GM21528 (cell line): ENCODE measurements around the gene TTLL8.

Experiments used
- ATAC-seq: cut with Tn5 transposase; IDR thresholded peaks from one replicate; pipeline ENCODE4 v1.9.1; 2021; ENCODE audit warnings: mild to moderate bottlenecking, moderate library complexity; ENCODE audit not compliant: unreplicated experiment, low FRiP score

TTLL8 gene

DNA sequence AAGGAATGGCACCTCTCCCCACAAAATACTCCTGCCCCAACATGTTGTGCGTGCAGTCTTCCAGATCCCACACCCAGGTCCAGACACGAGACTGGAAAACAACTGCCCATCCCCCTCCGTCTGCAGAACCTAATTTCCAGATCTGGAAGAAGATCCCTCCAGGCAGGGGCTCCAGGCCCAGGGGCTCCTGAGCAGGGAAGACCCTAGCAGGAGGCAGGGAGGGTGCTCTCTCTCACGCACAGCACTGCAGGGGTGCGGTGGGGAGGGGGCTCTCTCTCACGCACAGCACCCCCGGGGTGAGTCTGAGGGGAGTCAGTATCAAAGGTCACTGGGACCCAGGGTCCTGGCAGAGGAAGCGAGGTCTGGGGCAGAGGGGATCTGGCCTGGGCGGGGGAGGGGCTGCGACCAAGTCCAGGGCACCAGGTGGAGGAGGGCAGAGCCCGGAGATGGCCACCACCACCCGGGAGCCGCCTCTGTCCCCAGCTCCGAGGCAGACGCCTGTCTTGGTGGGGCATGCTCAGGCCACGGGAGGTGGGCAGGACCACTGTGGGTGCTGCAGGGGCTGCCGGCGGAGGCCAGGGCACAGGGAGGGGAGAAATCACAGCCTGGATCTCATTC lies 25.5 kb upstream of the TTLL8 start:
- ATAC-seq, result no peak

DNA sequence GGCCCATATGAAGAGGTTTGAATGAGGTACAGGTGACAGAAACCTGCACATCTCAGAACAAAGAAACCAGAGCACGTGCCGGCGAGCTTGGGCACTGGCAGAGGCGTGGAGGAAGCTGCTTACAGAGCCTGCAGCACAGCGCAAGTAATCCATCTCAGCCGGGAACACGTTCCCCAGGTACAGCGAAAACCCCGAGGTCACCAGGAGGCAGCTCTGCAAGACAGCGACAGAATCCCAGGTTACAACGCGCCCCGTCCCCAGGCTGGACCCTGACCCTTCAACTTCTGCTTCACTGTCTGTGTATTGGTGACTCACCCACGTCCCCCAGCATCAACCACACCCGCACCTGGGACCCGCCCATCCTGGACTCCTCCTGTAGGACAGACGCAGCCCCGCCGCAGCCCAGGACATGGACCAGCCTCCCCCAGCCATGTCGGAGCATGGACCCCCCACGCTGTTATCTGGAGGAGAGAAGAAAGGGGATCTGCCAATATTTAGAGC lies 24.9 kb upstream of the TTLL8 start:
- no peak for ATAC-seq

GRCh38 chr22:50082197-50082715 lies 24.2 kb upstream of the TTLL8 start:
- ATAC-seq, result no peak

GRCh38 chr22:50081426-50082196 lies 23.5 kb upstream of the TTLL8 start:
- ATAC-seq, result no peak

DNA sequence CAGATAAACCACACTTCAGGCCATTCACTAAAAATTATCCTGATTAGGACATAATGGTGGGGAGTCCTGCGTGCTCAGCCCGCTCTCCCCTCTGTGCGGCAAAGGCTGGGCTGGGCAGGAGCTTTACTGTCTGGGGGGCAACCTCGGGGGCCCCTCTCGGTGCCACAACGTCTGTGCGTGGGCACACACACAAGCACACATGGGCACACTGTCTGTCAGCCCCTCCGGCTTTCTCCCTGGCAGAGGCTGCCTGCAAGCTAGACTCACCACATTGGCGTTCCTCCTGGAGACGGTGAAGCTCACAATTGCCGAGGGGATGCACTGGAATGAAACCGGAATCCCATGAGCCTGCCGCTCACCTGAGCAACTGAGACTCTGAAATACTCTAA lies 22.0 kb upstream of the TTLL8 start:
- no peak for ATAC-seq

DNA sequence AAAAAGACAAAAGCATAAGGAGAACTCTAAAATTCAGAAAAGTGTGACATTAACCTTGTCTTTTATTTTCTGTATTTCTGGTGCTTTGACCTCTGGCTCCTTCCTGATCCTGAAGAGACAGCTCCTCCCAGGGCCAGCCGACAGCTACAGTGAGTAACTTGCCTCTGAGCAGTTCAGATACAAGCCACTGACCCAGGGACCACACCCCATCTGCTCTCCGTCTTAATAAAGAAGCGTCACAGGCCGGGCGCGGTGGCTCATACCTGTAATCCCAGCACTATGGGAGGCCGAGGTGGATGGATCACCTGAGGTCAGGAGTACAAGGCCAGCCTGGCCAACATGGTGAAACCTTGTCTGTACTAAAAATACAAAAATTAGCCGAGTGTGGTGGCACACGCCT lies 20.7 kb upstream of the TTLL8 start:
- ATAC-seq, result no peak

DNA sequence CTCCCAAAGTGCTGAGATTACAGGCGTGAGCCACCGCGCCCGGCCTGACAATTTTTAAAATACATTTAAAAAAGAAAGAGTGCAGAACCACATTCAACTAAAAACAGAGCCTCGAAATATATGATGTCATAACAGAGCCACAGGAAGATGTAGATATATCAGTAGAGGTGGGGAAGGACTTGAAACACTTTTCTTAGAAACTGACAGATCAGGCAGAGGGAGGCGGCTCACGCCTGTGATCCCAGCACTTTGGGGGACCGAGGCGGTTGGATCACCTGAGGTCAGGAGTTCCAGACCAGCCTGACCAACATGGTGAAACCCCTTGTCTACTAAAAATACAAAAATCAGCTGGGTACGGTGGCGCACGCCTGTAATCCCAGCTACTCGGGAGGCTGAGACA lies 20.1 kb upstream of the TTLL8 start:
- no peak for ATAC-seq

- ATAC-seq, result no peak
Measured at GRCh38 chr22:50076646-50077535, 18.8 kb upstream of the TTLL8 start.

DNA sequence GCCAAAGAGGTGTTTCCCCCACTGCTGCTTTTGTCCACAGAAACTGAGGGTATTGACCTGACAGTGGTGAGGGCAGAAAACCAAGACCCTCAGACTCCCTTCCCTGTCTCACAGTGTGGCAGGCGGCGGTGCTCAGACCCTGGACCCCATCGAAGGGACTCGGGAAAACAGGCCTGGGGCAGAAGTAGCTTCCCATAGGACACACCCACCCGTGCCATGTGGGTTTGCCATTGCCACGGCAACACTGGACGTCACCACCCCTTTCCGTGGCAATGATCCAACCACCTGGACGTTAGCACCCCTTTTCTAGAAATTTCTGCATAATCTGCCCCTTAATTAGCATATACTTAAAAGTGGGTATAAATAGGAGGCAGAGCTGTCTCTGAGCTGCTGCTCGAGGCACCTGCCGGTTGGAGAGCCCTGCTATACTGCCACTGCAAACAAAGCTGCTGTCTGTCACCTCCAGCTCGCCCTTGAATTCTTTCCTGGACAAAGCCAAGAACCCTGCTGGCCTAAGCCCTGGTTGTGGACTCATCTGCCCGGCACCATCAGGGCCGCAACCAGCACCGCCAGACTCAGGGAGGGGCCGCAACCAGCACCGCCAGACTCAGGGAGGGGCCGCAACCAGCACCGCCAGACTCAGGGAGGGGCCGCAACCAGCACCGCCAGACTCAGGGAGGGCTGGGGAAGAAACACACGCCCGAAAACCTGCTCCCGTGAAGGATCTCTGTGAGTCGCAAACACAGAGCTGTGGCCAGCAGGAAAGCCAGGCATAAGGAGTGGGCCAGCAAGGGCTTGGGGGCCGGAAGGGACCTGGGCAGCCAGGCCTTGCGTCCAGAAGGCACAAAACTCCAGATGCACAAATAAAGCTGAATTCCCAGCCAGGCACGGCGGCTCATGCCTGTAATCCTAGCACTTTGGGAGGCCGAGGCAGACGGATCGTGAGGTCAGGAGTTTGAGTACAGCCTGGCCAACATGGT lies 16.7 kb upstream of the TTLL8 start:
- no peak for ATAC-seq

DNA sequence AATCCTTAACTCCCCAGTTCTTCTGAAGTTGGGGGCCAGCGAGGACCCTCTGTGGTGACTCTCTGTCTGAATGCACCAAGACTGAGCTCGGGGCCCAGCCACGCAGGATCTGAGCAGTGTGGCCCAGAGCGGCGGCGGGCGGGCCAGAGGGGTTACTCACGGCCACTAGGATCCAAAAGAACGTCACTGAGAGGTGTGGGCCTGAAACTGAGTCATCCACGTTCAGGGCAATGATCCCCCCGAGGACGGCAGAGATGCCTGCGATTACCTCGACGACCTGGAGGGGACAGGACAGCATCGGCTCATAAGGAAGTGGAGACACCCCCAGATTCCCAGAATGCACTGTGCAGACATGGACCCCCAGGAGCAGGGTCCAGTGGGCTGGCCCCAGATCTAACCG lies 16.0 kb upstream of the TTLL8 start:
- no peak for ATAC-seq

- no peak for ATAC-seq
Measured at GRCh38 chr22:50072714-50073538, 14.8 kb upstream of the TTLL8 start.

DNA sequence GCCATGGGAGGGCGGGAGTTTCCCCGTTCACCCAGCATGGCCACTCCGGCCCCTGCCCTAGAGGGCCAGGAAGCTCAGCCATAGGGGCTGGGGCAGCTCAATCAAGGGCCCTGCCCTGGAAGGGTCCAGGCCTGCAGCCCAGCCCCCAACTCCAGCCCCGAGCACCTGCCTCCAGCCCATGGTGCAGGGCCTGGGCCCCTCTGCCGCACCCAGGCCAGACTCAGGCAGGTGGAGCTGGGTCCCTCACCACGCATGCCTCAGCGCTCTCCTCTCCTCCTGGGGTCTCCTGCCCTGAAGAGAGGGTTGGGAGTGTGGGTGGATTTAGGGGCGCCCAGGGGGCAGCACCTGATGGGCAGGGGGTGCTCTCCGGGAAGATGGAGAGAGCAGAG lies 14.1 kb upstream of the TTLL8 start:
- ATAC-seq, result no peak

- no peak for ATAC-seq
Measured at GRCh38 chr22:50071432-50072166, 13.5 kb upstream of the TTLL8 start.

GRCh38 chr22:50070366-50070765 lies 12.3 kb upstream of the TTLL8 start:
- no peak for ATAC-seq

DNA sequence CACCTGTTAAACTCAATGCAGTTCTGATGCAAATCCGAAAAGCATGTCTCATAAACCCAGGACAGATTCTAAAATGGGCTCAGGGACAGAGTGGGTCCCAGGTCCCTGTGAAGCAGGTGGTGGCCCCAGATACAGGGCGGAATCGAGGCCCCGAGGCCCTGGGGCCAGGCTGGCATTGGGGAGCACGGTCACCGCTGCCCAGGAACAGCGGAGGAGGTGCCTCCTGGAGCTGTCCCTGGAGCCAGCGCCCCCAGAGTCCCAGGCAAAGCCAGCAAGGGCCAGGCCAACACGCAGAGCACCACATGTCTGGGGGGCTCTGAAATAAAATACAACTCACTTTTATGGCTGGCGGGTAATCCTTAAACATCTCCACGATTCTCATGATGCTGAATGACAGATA lies 10.0 kb upstream of the TTLL8 start:
- no peak for ATAC-seq

- no peak for ATAC-seq
Measured at GRCh38 chr22:50067244-50067643, 9.1 kb upstream of the TTLL8 start.

DNA sequence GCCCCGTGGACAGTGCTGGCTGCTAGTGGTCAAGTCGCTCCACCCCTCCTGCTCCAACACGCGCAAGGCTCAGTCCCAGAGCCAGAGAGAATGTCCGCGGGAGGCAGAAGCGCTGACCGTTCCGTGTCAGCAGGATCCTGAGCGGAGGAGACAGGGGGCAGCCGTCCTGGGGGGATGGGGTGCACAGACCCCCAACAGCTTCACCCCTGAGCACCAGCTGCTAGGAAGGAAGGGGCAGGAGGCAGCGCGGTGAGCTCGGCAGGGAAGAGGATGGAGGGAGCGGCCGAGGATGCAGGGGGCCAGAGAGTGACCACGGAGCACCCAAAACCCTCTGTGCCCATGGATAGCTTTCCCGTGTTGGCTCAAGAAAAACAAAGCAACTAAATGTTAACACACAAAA lies 6.4 kb upstream of the TTLL8 start:
- ATAC-seq, result no peak
